Prostate gland (tissue), 2 donors: ENCODE measurements around the gene FAM53B. TPM values are rescaled to one million over a fixed set of nuclear protein-coding genes. Genes with fewer than 3 reads are reported as not detected.

ENCODE experiments used
- DNase-seq: peaks from one replicate; pipeline ENCODE4 v3.0.0-alpha.2; 2019; ENCODE audit warnings: low spot score
- H3K27ac ChIP-seq, 2 donors: fragments of 200-600 bp; sonication (generic); 2 replicates each; pipeline ENCODE4 v1.5.1; 2017 to 2019
- H3K27me3 ChIP-seq: fragments of 200-600 bp; sonication (generic); replicated peaks from 2 replicates; pipeline ENCODE4 v1.5.1; 2019; ENCODE audit not compliant: insufficient read depth
- H3K36me3 ChIP-seq, 2 donors: fragments of 200-600 bp; sonication (generic); 1 replicate in 1 of 2; 2 replicates in 1 of 2; pipeline versions ENCODE4 v1.5.1 to v1.8.1; 2017 to 2019
- H3K4me1 ChIP-seq: fragments of 200-600 bp; sonication (generic); replicated peaks from 2 replicates; pipeline ENCODE4 v1.5.1; 2019
- H3K4me3 ChIP-seq, 2 donors: fragments of 200-600 bp; sonication (generic); 2 replicates each; pipeline ENCODE4 v1.5.1; 2017 to 2019
- H3K9me3 ChIP-seq: fragments of 200-600 bp; sonication (generic); 2 replicates; pipeline ENCODE4 v1.5.1; 2017
- POLR2A ChIP-seq: fragments of 450-650 bp; IDR thresholded peaks from one replicate; pipeline ENCODE4 v1.6.1; 2016; ENCODE audit warnings: antibody characterized with exemption, mild to moderate bottlenecking
- POLR2AphosphoS5 ChIP-seq: sonication (generic); formaldehyde crosslinking; IDR thresholded peaks from one replicate; pipeline ENCODE4 v1.6.1; 2017; ENCODE audit warnings: antibody characterized with exemption
- WGBS: methylation state at CpG from one replicate; pipeline ENCODE4 v1.1.5; 2018; 5-methylcytosine and 5-hydroxymethylcytosine counted together
- intact Hi-C: fragments of 100-400 bp; cut with DNase I; formaldehyde crosslinking; loops from one replicate; pipeline ENCODE4 v1.14.2; 2022
- total RNA-seq, 2 donors: library from RNA; depleted of rRNA; stranded (reverse); fragments of >200 nt; gene quantifications; one replicate each; pipeline ENCODE4 v1.1.0, GENCODE V29; 2016
- TF ChIP-seq, protein P1 (sequence below), 4 experiments: fragments of 200-600 bp in 2 of 4; fragments of 450-650 bp in 2 of 4; sonication (generic) in 2 of 4; IDR thresholded peaks; 1 replicate in 3 of 4; 2 replicates in 1 of 4; pipeline ENCODE4 v1.5.1; 2016 to 2019; ENCODE audit warnings: antibody characterized with exemption in 4 of 4, mild to moderate bottlenecking in 2 of 4, moderate library complexity in 2 of 4

The FAM53B gene
- total RNA-seq, 2 donors from 2014 or later = 28.9 to 101 TPM

DNA sequence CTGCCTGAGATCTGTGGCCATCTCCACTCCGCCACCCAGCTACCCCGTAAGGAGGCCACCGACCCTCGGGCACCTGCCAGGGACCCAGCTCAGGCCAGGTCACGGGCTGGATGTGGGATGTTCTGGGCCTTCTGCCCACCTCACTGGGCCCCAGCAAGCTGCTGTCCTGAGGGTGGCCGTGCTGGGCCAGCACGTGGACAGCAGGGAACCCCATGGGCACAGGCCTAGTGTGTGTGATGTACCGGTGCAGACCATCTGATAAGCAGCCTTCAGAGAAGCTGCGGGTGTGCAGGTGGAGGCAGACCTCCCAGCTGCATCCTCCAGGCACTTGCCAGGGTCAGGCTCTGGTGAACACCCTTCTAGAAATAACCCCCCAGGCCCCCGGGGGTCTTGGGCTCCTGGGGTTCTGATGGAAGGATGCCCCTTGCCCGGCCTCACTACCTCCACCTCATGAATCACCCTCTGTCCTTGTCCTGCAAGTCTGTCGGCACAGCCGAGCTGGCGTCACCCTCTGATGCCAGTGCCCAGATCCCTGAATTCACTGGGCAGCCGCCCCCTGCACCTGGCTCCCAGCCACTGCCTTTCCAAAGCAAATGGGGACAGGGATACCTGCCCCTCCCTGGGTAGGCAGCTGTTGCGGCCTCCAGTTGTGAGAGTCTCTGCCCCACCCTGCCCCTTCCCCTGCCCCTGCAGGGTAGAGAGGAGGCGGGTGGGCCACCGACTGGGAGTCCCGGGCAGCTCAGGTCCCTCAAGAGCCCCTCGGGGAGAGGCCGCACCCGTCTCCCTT is 139.8 kb downstream of the FAM53B start:
- Histone ChIP-seq H3K4me3 (no peak overlapping the region), H3K27ac (no peak overlapping the region), H3K4me1 (no peaks in the 10 kb centered on the region), H3K27me3 (no peaks in the 10 kb centered on the region), H3K36me3 (no peaks in the 10 kb centered on the region), H3K9me3 (no peaks in the 10 kb centered on the region)
- no peak for DNase-seq
- intact Hi-C loops = no loop called here
- WGBS = 66% methylated on average over 19 of the region's 22 CpGs
- no peak for TF ChIP-seq POLR2A
- no peak for TF ChIP-seq POLR2AphosphoS5
- TF ChIP-seq, protein P1, sequence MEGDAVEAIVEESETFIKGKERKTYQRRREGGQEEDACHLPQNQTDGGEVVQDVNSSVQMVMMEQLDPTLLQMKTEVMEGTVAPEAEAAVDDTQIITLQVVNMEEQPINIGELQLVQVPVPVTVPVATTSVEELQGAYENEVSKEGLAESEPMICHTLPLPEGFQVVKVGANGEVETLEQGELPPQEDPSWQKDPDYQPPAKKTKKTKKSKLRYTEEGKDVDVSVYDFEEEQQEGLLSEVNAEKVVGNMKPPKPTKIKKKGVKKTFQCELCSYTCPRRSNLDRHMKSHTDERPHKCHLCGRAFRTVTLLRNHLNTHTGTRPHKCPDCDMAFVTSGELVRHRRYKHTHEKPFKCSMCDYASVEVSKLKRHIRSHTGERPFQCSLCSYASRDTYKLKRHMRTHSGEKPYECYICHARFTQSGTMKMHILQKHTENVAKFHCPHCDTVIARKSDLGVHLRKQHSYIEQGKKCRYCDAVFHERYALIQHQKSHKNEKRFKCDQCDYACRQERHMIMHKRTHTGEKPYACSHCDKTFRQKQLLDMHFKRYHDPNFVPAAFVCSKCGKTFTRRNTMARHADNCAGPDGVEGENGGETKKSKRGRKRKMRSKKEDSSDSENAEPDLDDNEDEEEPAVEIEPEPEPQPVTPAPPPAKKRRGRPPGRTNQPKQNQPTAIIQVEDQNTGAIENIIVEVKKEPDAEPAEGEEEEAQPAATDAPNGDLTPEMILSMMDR (IDR thresholded peaks at IDR 0.05) = no peak

DNA sequence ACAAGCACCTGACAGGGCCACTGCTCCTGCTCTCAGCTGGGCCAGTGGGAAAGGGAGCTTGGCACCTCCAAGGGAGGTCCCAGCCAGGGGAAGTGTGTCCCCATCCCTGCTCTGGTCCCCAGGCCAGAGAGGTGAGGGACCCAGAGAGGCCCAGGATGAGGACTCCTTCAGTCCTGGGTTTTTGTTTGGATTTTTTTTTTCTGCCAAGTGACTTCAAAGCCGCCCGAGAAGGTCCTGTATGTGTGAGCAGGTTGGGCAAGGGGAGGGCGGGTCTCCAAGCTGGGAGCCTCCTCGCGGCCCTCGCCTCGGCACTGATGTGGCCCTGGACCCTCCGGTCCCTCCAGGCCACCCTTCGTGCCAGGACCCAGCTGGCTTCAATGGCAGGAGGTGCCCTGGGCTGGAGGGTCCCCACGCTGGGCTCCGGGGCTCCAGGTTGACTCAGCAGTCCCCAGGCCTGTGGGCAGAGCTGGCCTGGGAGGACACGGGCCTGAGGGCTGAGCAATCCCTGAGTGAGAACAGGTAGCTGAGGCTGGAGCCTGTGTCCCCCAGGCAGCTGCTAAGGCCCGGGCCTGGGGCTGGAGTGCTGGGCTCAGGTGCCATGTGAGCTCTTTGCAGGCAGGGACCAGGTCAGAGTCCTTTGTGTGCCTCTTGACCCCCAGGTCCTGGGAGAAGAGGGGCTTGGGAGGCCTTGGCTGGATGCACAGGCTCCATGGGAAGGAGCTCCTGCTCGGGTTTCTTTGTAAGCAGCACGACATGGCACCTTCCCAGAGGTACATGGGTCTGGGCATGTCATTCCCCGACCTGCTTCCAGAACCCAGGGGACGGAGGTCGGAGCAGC is 140.6 kb downstream of the FAM53B start:
- no peaks in the 10 kb centered on the region for H3K9me3 ChIP-seq
- H3K27ac ChIP-seq = no peak overlapping the region
- no peak overlapping the region for H3K4me3 ChIP-seq
- H3K27me3 ChIP-seq = no peaks in the 10 kb centered on the region
- WGBS = 76% methylated on average over 10 of the region's 18 CpGs
- intact Hi-C loops = no loop called here
- TF ChIP-seq, protein P1 (IDR thresholded peaks at IDR 0.05) = no peak
- TF ChIP-seq POLR2AphosphoS5 = no peak
- TF ChIP-seq POLR2A = no peak
- DNase-seq = no peak
- H3K36me3 ChIP-seq = no peaks in the 10 kb centered on the region
- H3K4me1 ChIP-seq = no peaks in the 10 kb centered on the region

DNA sequence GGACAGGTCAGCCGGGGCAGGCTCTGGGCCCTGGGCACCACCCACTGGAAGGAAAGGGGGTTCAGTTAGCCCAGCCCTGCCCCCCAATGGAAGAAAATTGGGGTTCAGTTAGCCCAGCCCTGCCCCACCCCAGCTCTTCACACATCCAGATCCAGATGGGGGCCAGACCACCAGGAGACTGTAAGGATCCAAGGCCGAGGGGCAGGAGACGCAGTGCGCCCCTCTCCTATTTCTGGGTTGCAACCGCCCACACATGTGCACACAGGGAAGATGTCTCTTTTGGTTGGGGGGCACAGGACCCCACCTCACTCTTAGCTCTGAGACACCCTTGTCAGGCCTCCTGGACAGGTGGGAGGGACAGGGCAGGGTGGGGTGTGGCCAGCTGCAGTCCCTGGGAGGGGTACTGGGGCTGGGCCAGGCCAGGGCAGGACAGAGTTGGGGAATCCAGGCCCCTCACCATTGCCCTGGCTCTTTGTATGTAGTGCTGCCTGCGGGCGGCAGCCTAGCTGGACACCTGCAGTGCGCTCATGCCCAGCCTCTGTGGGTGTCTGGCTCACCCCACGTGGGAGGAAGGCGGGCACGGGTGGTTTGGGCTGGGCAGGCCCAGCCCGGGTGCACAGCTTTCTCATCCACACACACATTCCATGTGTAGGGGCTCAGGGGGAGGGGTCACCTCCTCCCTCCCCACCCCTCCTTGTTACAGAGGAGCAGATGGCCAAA is 141.4 kb downstream of the FAM53B start:
- intact Hi-C loops = no loop called here
- Histone ChIP-seq H3K4me1 (no peaks in the 10 kb centered on the region), H3K27me3 (no peaks in the 10 kb centered on the region), H3K4me3 (no peak overlapping the region), H3K36me3 (no peaks in the 10 kb centered on the region), H3K9me3 (no peaks in the 10 kb centered on the region), H3K27ac (no peak overlapping the region)
- TF ChIP-seq POLR2AphosphoS5 = no peak
- TF ChIP-seq, protein P1 (IDR thresholded peaks at IDR 0.05) = no peak
- no peak for TF ChIP-seq POLR2A
- no peak for DNase-seq
- WGBS = 85% methylated on average over 12 of the region's 12 CpGs

DNA sequence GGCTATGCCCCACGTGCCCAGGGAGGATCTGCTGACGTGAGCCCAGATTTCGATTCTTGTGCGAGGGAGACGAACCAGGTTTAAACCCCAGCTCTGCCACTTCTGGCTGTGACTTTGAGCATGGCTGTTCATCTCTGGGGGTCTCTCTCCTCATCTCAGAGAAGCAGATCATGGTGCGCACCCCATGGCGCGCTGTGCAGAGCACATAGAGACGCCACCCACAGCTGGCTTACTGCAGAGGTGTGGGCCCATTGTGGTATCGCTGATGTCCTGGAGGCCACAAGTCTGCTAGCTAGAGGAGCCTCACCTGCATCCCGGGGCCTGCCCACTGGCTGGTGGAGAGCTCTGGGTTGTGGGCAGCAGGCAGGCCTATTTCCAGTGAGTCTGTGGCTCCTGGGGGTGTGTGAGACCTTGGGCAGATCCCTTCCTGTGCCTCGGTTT is 142.0 kb downstream of the FAM53B start:
- intact Hi-C loops = no loop called here
- TF ChIP-seq POLR2AphosphoS5 (no peak), POLR2A (no peak)
- TF ChIP-seq, protein P1 (IDR thresholded peaks at IDR 0.05) = no peak
- no peak for DNase-seq

More for the DNA sequence above, 142.0 kb downstream of the FAM53B start:
- Histone ChIP-seq H3K36me3 (no peaks in the 10 kb centered on the region), H3K27me3 (no peaks in the 10 kb centered on the region), H3K27ac (no peak overlapping the region), H3K4me1 (no peaks in the 10 kb centered on the region), H3K9me3 (no peaks in the 10 kb centered on the region), H3K4me3 (no peak overlapping the region)
- WGBS = 99% methylated on average over 11 of the region's 12 CpGs
